GM19240 (cell line): ENCODE measurements around the gene LLCFC1.

Experiments used
- DNase-seq: peaks from one replicate; pipeline ENCODE4 v3.0.0; 2011; ENCODE audit warnings: low spot score; ENCODE audit not compliant: insufficient read length

LLCFC1 gene

GRCh38 chr7:142984297-142984696, 45.0 kb downstream of the LLCFC1 start:
- no peak for DNase-seq
